HepG2 (cell line): Measurements from ENCODE around the gene UTP3. TPM values are rescaled to one million over a fixed set of nuclear protein-coding genes. Genes with fewer than 3 reads are reported as not detected.

Source experiments
- ATF1 ChIP-seq: IDR thresholded peaks from 2 replicates; pipeline ENCODE4 v1.6.1; 2016; ENCODE audit warnings: mild to moderate bottlenecking, control low read depth
- CREB1 ChIP-seq, 2 experiments: fragments of 450-650 bp in 1 of 2; IDR thresholded peaks; 2 replicates each; pipeline ENCODE4 v1.6.1; 2016 to 2017; ENCODE audit warnings: control low read depth in 1 of 2, mild to moderate bottlenecking in 1 of 2, missing compliant biosample characterization in 1 of 2, missing genetic modification characterization in 1 of 2
- DNMT3B ChIP-seq: conservative IDR thresholded peaks from 2 replicates; pipeline ENCODE4 v1.6.1; 2016; ENCODE audit warnings: missing biosample characterization, control low read depth
- GATA4 ChIP-seq: sonication (generic); IDR thresholded peaks from 2 replicates; pipeline ENCODE4 v1.6.1; 2016; ENCODE audit warnings: antibody characterized with exemption, low read depth, borderline replicate concordance
- GTF2F1 ChIP-seq: fragments of 150-350 bp; IDR thresholded peaks from 2 replicates; pipeline ENCODE4 v1.6.1; 2014; ENCODE audit warnings: low read length
- HCFC1 ChIP-seq: fragments of 150-350 bp; IDR thresholded peaks from 2 replicates; pipeline ENCODE4 v1.6.1; 2014; ENCODE audit warnings: low read depth, low read length
- MIER2 ChIP-seq: IDR thresholded peaks from 2 replicates; pipeline ENCODE4 v1.6.1; 2016; ENCODE audit warnings: missing biosample characterization, missing genetic modification reagents
- MLLT10 ChIP-seq: sonication (generic); formaldehyde crosslinking; IDR thresholded peaks from 2 replicates; pipeline ENCODE4 v1.4.0; 2020; ENCODE audit warnings: missing genetic modification reagents
- MTF1 ChIP-seq: sonication (generic); formaldehyde crosslinking; IDR thresholded peaks from 2 replicates; pipeline ENCODE4 v1.5.0; 2020; ENCODE audit warnings: missing genetic modification reagents
- MYC ChIP-seq: sonication (generic); formaldehyde crosslinking; IDR thresholded peaks from 2 replicates; pipeline ENCODE4 v1.9.0; 2021; ENCODE audit warnings: missing genetic modification reagents, borderline replicate concordance
- POLR2G ChIP-seq: fragments of 200-400 bp; formaldehyde crosslinking; IDR thresholded peaks from 2 replicates; pipeline ENCODE4 v1.6.1; 2018; ENCODE audit warnings: mild to moderate bottlenecking, low read depth, low read length, moderate library complexity
- RORA ChIP-seq: sonication (generic); formaldehyde crosslinking; IDR thresholded peaks from 2 replicates; pipeline ENCODE4 v1.5.0; 2020; ENCODE audit warnings: mild to moderate bottlenecking, missing genetic modification reagents, moderate library complexity
- SOX13 ChIP-seq, 3 experiments: fragments of 450-650 bp in 1 of 3; sonication (generic) in 1 of 3; formaldehyde crosslinking in 1 of 3; IDR thresholded peaks in 2 of 3; conservative IDR thresholded peaks in 1 of 3; 2 replicates each; pipeline versions ENCODE4 v1.5.0 to v1.6.1; 2016 to 2020; ENCODE audit warnings: antibody characterized with exemption in 1 of 3, mild to moderate bottlenecking in 1 of 3, missing compliant biosample characterization in 1 of 3, missing genetic modification reagents in 1 of 3, moderate library complexity in 1 of 3
- SP2 ChIP-seq: sonication (generic); formaldehyde crosslinking; IDR thresholded peaks from 2 replicates; pipeline ENCODE4 v1.5.1; 2020; ENCODE audit warnings: mild to moderate bottlenecking, missing genetic modification reagents
- SRF ChIP-seq: IDR thresholded peaks from 2 replicates; pipeline ENCODE4 v1.6.1; 2011; ENCODE audit warnings: mild to moderate bottlenecking, low read depth, low read length, moderate library complexity
- THAP9 ChIP-seq: sonication (generic); formaldehyde crosslinking; IDR thresholded peaks from 2 replicates; pipeline ENCODE4; 2020; ENCODE audit warnings: missing genetic modification reagents, mild to moderate bottlenecking, borderline replicate concordance
- TP53 ChIP-seq: sonication (generic); formaldehyde crosslinking; conservative IDR thresholded peaks from 2 replicates; pipeline ENCODE4 v1.4.0; 2020; ENCODE audit warnings: missing genetic modification reagents
- TRAFD1 ChIP-seq: sonication (generic); formaldehyde crosslinking; IDR thresholded peaks from 2 replicates; pipeline ENCODE4 v1.5.1; 2020; ENCODE audit warnings: missing genetic modification reagents, mild to moderate bottlenecking, borderline replicate concordance
- ZNF232 ChIP-seq: sonication (generic); formaldehyde crosslinking; IDR thresholded peaks from 2 replicates; pipeline ENCODE4 v1.4.0; 2020; ENCODE audit warnings: missing genetic modification reagents, borderline replicate concordance
- ZNF44 ChIP-seq: sonication (generic); formaldehyde crosslinking; IDR thresholded peaks from 2 replicates; pipeline ENCODE4 v1.5.1; 2020; ENCODE audit warnings: mild to moderate bottlenecking, missing genetic modification reagents
- ZNF512B ChIP-seq: sonication (generic); formaldehyde crosslinking; IDR thresholded peaks from 2 replicates; pipeline ENCODE4 v1.5.1; 2020; ENCODE audit warnings: missing genetic modification reagents, mild to moderate bottlenecking, borderline replicate concordance
- ZSCAN20 ChIP-seq: sonication (generic); formaldehyde crosslinking; IDR thresholded peaks from 2 replicates; pipeline ENCODE4 v1.4.0; 2020; ENCODE audit warnings: missing genetic modification reagents, mild to moderate bottlenecking, borderline replicate concordance
- polyA plus RNA-seq, 8 experiments: library from polyadenylated mRNA; depleted of rRNA in 3 of 8; stranded (reverse) in 7 of 8; unstranded in 1 of 8; fragments of >200 nt; fragmentation: Illumina TruSeq in 4 of 8; extraction: Trizol in 4 of 8; gene quantifications; 2 replicates each; pipeline versions ENCODE4 v1.2.1 to v1.2.3, GENCODE V29; 2011 to 2016; ENCODE audit warnings: low read depth in 4 of 8, missing spikeins in 1 of 8, mixed read lengths in 1 of 8; ENCODE audit not compliant: insufficient read depth in 1 of 8
- total RNA-seq, 5 experiments: library from RNA; depleted of rRNA; stranded (reverse); fragments of >200 nt; fragmentation: Illumina TruSeq; extraction: Trizol; gene quantifications; 2 replicates each; pipeline ENCODE4 v1.2.3, GENCODE V29; 2016; ENCODE audit warnings: low read depth in 1 of 5

Gene UTP3
- total and polyA plus RNA-seq, 2 of the 13 experiments (the other 11 are each of a cell fraction or from before 2014, with no cell fraction given), result 6.9 to 19.5 TPM

GRCh38 chr4:70705183-70706043 is 17.1 kb downstream of the UTP3 start (continued):
- TF ChIP-seq MIER2 (CRISPR knock-in tag) (no peak), ATF1 (CRISPR knock-in tag) (no peak), SOX13 (IDR thresholded peaks at IDR 0.05) (no peak), SOX13 (CRISPR knock-in tag; conservative IDR thresholded peaks at IDR 0.05 in 1 of 2, IDR thresholded peaks at IDR 0.05 in 1 of 2) (no peak), TP53 (CRISPR knock-in tag) (no peak), ZNF232 (CRISPR knock-in tag) (peak; percentile 88; the same call in 1 of the 2 replicates), TRAFD1 (no peak), MLLT10 (CRISPR knock-in tag) (no peak), DNMT3B (CRISPR knock-in tag) (peak; percentile 56; the same call in 1 of the 2 replicates), THAP9 (peak; percentile 49; the same call in 1 of the 2 replicates), ZSCAN20 (CRISPR knock-in tag) (0 out of 2 replicates have a peak, but pooled peaks have one; percentile 41), RORA (CRISPR knock-in tag) (no peak), GTF2F1 (no peak), SRF (0 out of 2 replicates have a peak, but pooled peaks have one; percentile 39), HCFC1 (no peak), ZNF44 (CRISPR knock-in tag) (no peak), MTF1 (CRISPR knock-in tag) (no peak), ZNF512B (CRISPR knock-in tag) (no peak), CREB1 (IDR thresholded peaks at IDR 0.05) (no peak), CREB1 (CRISPR knock-in tag; IDR thresholded peaks at IDR 0.05) (no peak), GATA4 (no peak), SP2 (CRISPR knock-in tag) (no peak), POLR2G (peak; percentile 70), MYC (CRISPR knock-in tag) (peak; percentile 95)
